ENCODE measurements around the gene GSC2.

The GSC2 gene

GRCh38 chr22:19128946-19129727 lies 21.0 kb downstream of the GSC2 start:
- Histone ChIP-seq H3K4me1 (ENCODE audit: control insufficient read depth, insufficient read depth, low read length) (no peaks in the 10 kb centered on the region), H3K4me3 (ENCODE audit: low read depth, low read length) (no peak overlapping the region), H3K9ac (ENCODE audit: low read length) (no peak overlapping the region), H3K36me3 (ENCODE audit: control insufficient read depth, insufficient read depth, low read length) (peaks cover 28% of the 10 kb centered on the region), H3K27me3 (ENCODE audit: control insufficient read depth, insufficient read depth, low read length) (peaks cover 4% of the 10 kb centered on the region; the same call in 1 of the 2 replicates), H3K9me3 (ENCODE audit: control insufficient read depth, insufficient read depth, low read depth, low read length) (no peaks in the 10 kb centered on the region), H3K27ac (ENCODE audit: low read depth, low read length) (no peak overlapping the region)

- H3K36me3 ChIP-seq (ENCODE audit: control insufficient read depth, insufficient read depth, low read length): peaks cover 16% of the 10 kb centered on the region
- H3K4me3 ChIP-seq (ENCODE audit: low read depth, low read length): no peak overlapping the region
- no peak overlapping the region for H3K9ac ChIP-seq (ENCODE audit: low read length)
- peaks cover 4% of the 10 kb centered on the region; the same call in 1 of the 2 replicates for H3K27me3 ChIP-seq (ENCODE audit: control insufficient read depth, insufficient read depth, low read length)
- no peak overlapping the region for H3K27ac ChIP-seq (ENCODE audit: low read depth, low read length)
- no peaks in the 10 kb centered on the region for H3K4me1 ChIP-seq (ENCODE audit: control insufficient read depth, insufficient read depth, low read length)
- no peaks in the 10 kb centered on the region for H3K9me3 ChIP-seq (ENCODE audit: control insufficient read depth, insufficient read depth, low read depth, low read length)
Observed at GRCh38 chr22:19128009-19128401, 22.1 kb downstream of the GSC2 start.

- H3K4me1 ChIP-seq (ENCODE audit: control insufficient read depth, insufficient read depth, low read length): no peaks in the 10 kb centered on the region
- no peak overlapping the region for H3K27ac ChIP-seq (ENCODE audit: low read depth, low read length)
- H3K9me3 ChIP-seq (ENCODE audit: control insufficient read depth, insufficient read depth, low read depth, low read length): no peaks in the 10 kb centered on the region
- no peak overlapping the region for H3K9ac ChIP-seq (ENCODE audit: low read length)
- H3K36me3 ChIP-seq (ENCODE audit: control insufficient read depth, insufficient read depth, low read length): peaks cover 12% of the 10 kb centered on the region
- H3K27me3 ChIP-seq (ENCODE audit: control insufficient read depth, insufficient read depth, low read length): peaks cover 4% of the 10 kb centered on the region; the same call in 1 of the 2 replicates
- no peak overlapping the region for H3K4me3 ChIP-seq (ENCODE audit: low read depth, low read length)
Observed at GRCh38 chr22:19127329-19128008, 22.6 kb downstream of the GSC2 start.

- Histone ChIP-seq H3K4me3 (ENCODE audit: low read depth, low read length) (no peak overlapping the region), H3K4me1 (ENCODE audit: control insufficient read depth, insufficient read depth, low read length) (no peaks in the 10 kb centered on the region), H3K27me3 (ENCODE audit: control insufficient read depth, insufficient read depth, low read length) (peaks cover 4% of the 10 kb centered on the region; the same call in 1 of the 2 replicates), H3K9ac (ENCODE audit: low read length) (no peak overlapping the region), H3K27ac (ENCODE audit: low read depth, low read length) (no peak overlapping the region), H3K9me3 (ENCODE audit: control insufficient read depth, insufficient read depth, low read depth, low read length) (no peaks in the 10 kb centered on the region), H3K36me3 (ENCODE audit: control insufficient read depth, insufficient read depth, low read length) (peaks cover 3% of the 10 kb centered on the region; the same call in 1 of the 2 replicates)
Observed at GRCh38 chr22:19126309-19127273, 23.5 kb downstream of the GSC2 start.

- Histone ChIP-seq H3K9ac (ENCODE audit: low read length) (no peak overlapping the region), H3K4me3 (ENCODE audit: low read depth, low read length) (no peak overlapping the region), H3K9me3 (ENCODE audit: control insufficient read depth, insufficient read depth, low read depth, low read length) (no peaks in the 10 kb centered on the region), H3K27ac (ENCODE audit: low read depth, low read length) (no peak overlapping the region), H3K36me3 (ENCODE audit: control insufficient read depth, insufficient read depth, low read length) (no peaks in the 10 kb centered on the region), H3K27me3 (ENCODE audit: control insufficient read depth, insufficient read depth, low read length) (peaks cover 4% of the 10 kb centered on the region; the same call in 1 of the 2 replicates), H3K4me1 (ENCODE audit: control insufficient read depth, insufficient read depth, low read length) (peaks cover 3% of the 10 kb centered on the region)
Observed at GRCh38 chr22:19125474-19126308, 24.4 kb downstream of the GSC2 start.

GRCh38 chr22:19125011-19125410 lies 25.1 kb downstream of the GSC2 start:
- Histone ChIP-seq H3K36me3 (ENCODE audit: control insufficient read depth, insufficient read depth, low read length) (0 out of 2 replicates have a peak, but pooled peaks cover 3% of the 10 kb centered on the region), H3K4me1 (ENCODE audit: control insufficient read depth, insufficient read depth, low read length) (peaks cover 10% of the 10 kb centered on the region), H3K9ac (ENCODE audit: low read length) (no peak overlapping the region), H3K27ac (ENCODE audit: low read depth, low read length) (no peak overlapping the region), H3K4me3 (ENCODE audit: low read depth, low read length) (no peak overlapping the region), H3K27me3 (ENCODE audit: control insufficient read depth, insufficient read depth, low read length) (peaks cover 4% of the 10 kb centered on the region; the same call in 1 of the 2 replicates), H3K9me3 (ENCODE audit: control insufficient read depth, insufficient read depth, low read depth, low read length) (no peaks in the 10 kb centered on the region)

GRCh38 chr22:19124377-19124776 lies 25.7 kb downstream of the GSC2 start:
- H3K4me1 ChIP-seq (ENCODE audit: control insufficient read depth, insufficient read depth, low read length): peaks cover 13% of the 10 kb centered on the region
- 0 out of 2 replicates have a peak, but pooled peaks cover 3% of the 10 kb centered on the region for H3K36me3 ChIP-seq (ENCODE audit: control insufficient read depth, insufficient read depth, low read length)
- no peak overlapping the region for H3K27ac ChIP-seq (ENCODE audit: low read depth, low read length)
- no peak overlapping the region for H3K4me3 ChIP-seq (ENCODE audit: low read depth, low read length)
- H3K27me3 ChIP-seq (ENCODE audit: control insufficient read depth, insufficient read depth, low read length): peaks cover 4% of the 10 kb centered on the region; the same call in 1 of the 2 replicates
- H3K9ac ChIP-seq (ENCODE audit: low read length): no peak overlapping the region
- H3K9me3 ChIP-seq (ENCODE audit: control insufficient read depth, insufficient read depth, low read depth, low read length): no peaks in the 10 kb centered on the region

- H3K27me3 ChIP-seq (ENCODE audit: control insufficient read depth, insufficient read depth, low read length): peaks cover 4% of the 10 kb centered on the region; the same call in 1 of the 2 replicates
- H3K9ac ChIP-seq (ENCODE audit: low read length): no peak overlapping the region
- H3K9me3 ChIP-seq (ENCODE audit: control insufficient read depth, insufficient read depth, low read depth, low read length): no peaks in the 10 kb centered on the region
- no peak overlapping the region for H3K27ac ChIP-seq (ENCODE audit: low read depth, low read length)
- H3K36me3 ChIP-seq (ENCODE audit: control insufficient read depth, insufficient read depth, low read length): 0 out of 2 replicates have a peak, but pooled peaks cover 3% of the 10 kb centered on the region
- peaks cover 13% of the 10 kb centered on the region for H3K4me1 ChIP-seq (ENCODE audit: control insufficient read depth, insufficient read depth, low read length)
- no peak overlapping the region for H3K4me3 ChIP-seq (ENCODE audit: low read depth, low read length)
Observed at GRCh38 chr22:19123936-19124335, 26.2 kb downstream of the GSC2 start.

GRCh38 chr22:19122752-19123492 lies 27.2 kb downstream of the GSC2 start:
- no peak overlapping the region for H3K27ac ChIP-seq (ENCODE audit: low read depth, low read length)
- H3K36me3 ChIP-seq (ENCODE audit: control insufficient read depth, insufficient read depth, low read length): peaks cover 9% of the 10 kb centered on the region; the same call in 1 of the 2 replicates
- peaks cover 4% of the 10 kb centered on the region; the same call in 1 of the 2 replicates for H3K27me3 ChIP-seq (ENCODE audit: control insufficient read depth, insufficient read depth, low read length)
- peak overlapping the region; percentile 45 for H3K9ac ChIP-seq (ENCODE audit: low read length)
- H3K9me3 ChIP-seq (ENCODE audit: control insufficient read depth, insufficient read depth, low read depth, low read length): no peaks in the 10 kb centered on the region
- H3K4me3 ChIP-seq (ENCODE audit: low read depth, low read length): peak overlapping the region; percentile 69
- peaks cover 13% of the 10 kb centered on the region for H3K4me1 ChIP-seq (ENCODE audit: control insufficient read depth, insufficient read depth, low read length)

Measured in HUES6 (cell line).